GM12891 (cell line): ENCODE measurements around the gene DSPP.

ENCODE experiments used
- DNase-seq: peaks from one replicate; pipeline ENCODE4 v3.0.0; 2011; ENCODE audit warnings: low spot score; ENCODE audit not compliant: insufficient read length
- FAIRE-seq: peaks from 2 replicates; lab custom pipeline; 2011; peaks lifted over from hg19 to GRCh38; lab: Jason Lieb, UNC
- PAX5 ChIP-seq: IDR thresholded peaks from 2 replicates; pipeline ENCODE4 v1.6.1; 2011; ENCODE audit warnings: low read length, moderate library complexity, mild to moderate bottlenecking; ENCODE audit not compliant: insufficient read depth, severe bottlenecking
- POLR2A ChIP-seq: IDR thresholded peaks from 2 replicates; pipeline ENCODE4 v1.6.1; 2011; ENCODE audit warnings: low read depth, low read length, control low read depth
- POLR2AphosphoS5 ChIP-seq: IDR thresholded peaks from 2 replicates; pipeline ENCODE4 v1.6.1; 2011; ENCODE audit warnings: low read depth, low read length, control low read depth
- POU2F2 ChIP-seq: IDR thresholded peaks from 2 replicates; pipeline ENCODE4 v1.6.1; 2011; ENCODE audit warnings: low read depth, mild to moderate bottlenecking, control low read depth, low read length, moderate library complexity
- SPI1 ChIP-seq: IDR thresholded peaks from 2 replicates; pipeline ENCODE4 v1.6.1; 2011; ENCODE audit warnings: low read depth, low read length, control low read depth
- TAF1 ChIP-seq: IDR thresholded peaks from 2 replicates; pipeline ENCODE4 v1.6.1; 2011; ENCODE audit warnings: low read depth, low read length, control low read depth

The DSPP gene

GRCh38 chr4:87650938-87651337, 42.6 kb downstream of the DSPP start:
- FAIRE-seq (no peak), DNase-seq (no peak)
- TF ChIP-seq SPI1 (no peak), POLR2AphosphoS5 (no peak), POU2F2 (no peak), POLR2A (no peak), TAF1 (no peak), PAX5 (no peak)

GRCh38 chr4:87651941-87652340, 43.6 kb downstream of the DSPP start:
- FAIRE-seq (no peak), DNase-seq (no peak)
- TF ChIP-seq POU2F2, result no peak
- TF ChIP-seq POLR2A, result no peak
- TF ChIP-seq PAX5, result no peak
- no peak for TF ChIP-seq POLR2AphosphoS5
- no peak for TF ChIP-seq SPI1
- TF ChIP-seq TAF1, result no peak

- TF ChIP-seq PAX5, result no peak
- TF ChIP-seq SPI1, result no peak
- no peak for TF ChIP-seq POLR2AphosphoS5
- TF ChIP-seq POLR2A, result no peak
- no peak for TF ChIP-seq TAF1
- no peak for TF ChIP-seq POU2F2
- DNase-seq (no peak), FAIRE-seq (no peak)
Measured at GRCh38 chr4:87654487-87655044, 46.2 kb downstream of the DSPP start.

- FAIRE-seq (no peak), DNase-seq (no peak)
- TF ChIP-seq POLR2A, result no peak
- TF ChIP-seq POU2F2, result no peak
- no peak for TF ChIP-seq TAF1
- no peak for TF ChIP-seq SPI1
- no peak for TF ChIP-seq PAX5
- no peak for TF ChIP-seq POLR2AphosphoS5
Measured at GRCh38 chr4:87657525-87657924, 49.2 kb downstream of the DSPP start.

DNA sequence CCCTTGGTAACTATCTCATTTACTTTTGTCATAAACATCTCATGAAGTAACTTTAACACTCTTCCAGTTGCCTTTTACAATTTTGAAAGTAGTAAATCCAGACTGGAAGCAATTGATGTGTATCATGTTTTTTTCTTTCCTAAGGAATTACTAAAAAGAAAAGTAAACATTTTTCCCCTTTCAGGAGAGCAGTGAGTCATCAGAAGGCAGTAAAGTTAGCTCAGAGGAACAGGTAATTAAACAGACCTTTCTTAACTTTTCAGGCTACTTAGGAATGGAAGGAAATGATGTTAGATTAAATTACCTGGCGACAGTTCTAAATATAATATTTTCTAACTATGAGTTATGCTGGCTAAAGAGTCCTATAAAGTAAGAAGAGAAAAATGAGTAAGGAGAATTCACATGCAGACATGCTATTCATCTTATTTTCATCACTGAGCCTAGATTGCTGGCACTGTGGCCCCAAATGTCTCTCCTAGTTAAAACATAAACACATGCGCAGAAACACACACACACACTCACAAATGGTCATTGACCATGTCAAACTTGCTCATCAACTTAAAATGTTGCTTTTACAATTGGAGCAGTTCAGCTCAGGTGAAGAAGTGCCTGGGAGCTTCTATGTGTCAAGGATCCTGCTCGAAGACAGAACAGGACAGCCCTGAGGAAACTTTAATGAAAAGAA, 51.1 kb downstream of the DSPP start:
- FAIRE-seq (no peak), DNase-seq (no peak)
- TF ChIP-seq POU2F2 (no peak), POLR2A (no peak), PAX5 (no peak), TAF1 (no peak), SPI1 (no peak), POLR2AphosphoS5 (no peak)

DNA sequence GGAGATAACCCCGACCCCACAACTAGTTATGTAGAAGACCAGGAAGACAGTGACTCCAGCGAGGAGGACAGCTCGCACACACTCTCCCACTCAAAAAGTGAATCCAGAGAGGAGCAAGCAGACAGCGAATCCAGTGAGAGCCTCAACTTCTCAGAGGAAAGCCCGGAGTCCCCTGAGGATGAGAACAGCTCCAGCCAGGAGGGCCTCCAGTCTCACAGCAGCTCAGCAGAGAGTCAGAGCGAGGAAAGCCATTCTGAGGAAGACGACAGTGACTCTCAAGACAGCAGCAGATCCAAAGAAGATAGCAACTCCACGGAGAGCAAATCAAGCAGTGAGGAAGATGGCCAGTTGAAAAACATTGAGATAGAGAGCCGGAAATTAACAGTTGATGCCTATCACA, 54.5 kb downstream of the DSPP start:
- DNase-seq, result no peak
- TF ChIP-seq PAX5 (no peak), SPI1 (no peak), POU2F2 (no peak)
- no peak for FAIRE-seq
